Keratinocyte (primary cell): ENCODE measurements around the gene PRDM7. TPM values are rescaled to one million over a fixed set of nuclear protein-coding genes. Genes with fewer than 3 reads are reported as not detected.

Experiments used
- DNase-seq: peaks from one replicate; pipeline ENCODE4 v3.0.0-alpha.2; 2011; ENCODE audit warnings: low read depth, missing footprints, low spot score
- FAIRE-seq: peaks from 2 replicates; lab custom pipeline; 2011; peaks lifted over from hg19 to GRCh38; lab: Jason Lieb, UNC
- H2AFZ ChIP-seq: 2 replicates; pipeline ENCODE4 v1.6.0; 2012; ENCODE audit warnings: low read length, control low read depth, inconsistent platforms; ENCODE audit not compliant: control insufficient read depth
- H3K27ac ChIP-seq: 2 replicates; pipeline ENCODE4 v1.5.1; 2011; ENCODE audit warnings: low read length; ENCODE audit not compliant: control insufficient read depth, insufficient read depth
- H3K27me3 ChIP-seq: 3 replicates; pipeline ENCODE4 v1.6.0; 2011; ENCODE audit warnings: low read length; ENCODE audit not compliant: control insufficient read depth, insufficient read depth; ENCODE audit errors: extremely low read depth
- H3K36me3 ChIP-seq, 2 experiments: 2 replicates in 1 of 2; 3 replicates in 1 of 2; pipeline ENCODE4 v1.5.1; 2011; ENCODE audit warnings: low read length in 2 of 2, mild to moderate bottlenecking in 1 of 2; ENCODE audit not compliant: control insufficient read depth in 2 of 2, insufficient read depth in 2 of 2; ENCODE audit errors: extremely low read depth in 1 of 2
- H3K4me1 ChIP-seq: 3 replicates; pipeline ENCODE4 v1.5.1; 2011; ENCODE audit warnings: low read length; ENCODE audit not compliant: control insufficient read depth, insufficient read depth; ENCODE audit errors: extremely low read depth
- H3K4me2 ChIP-seq: 3 replicates; pipeline ENCODE4 v1.6.0; 2011; ENCODE audit warnings: low read depth, low read length; ENCODE audit not compliant: control insufficient read depth, insufficient read depth; ENCODE audit errors: extremely low read depth
- H3K4me3 ChIP-seq, 3 experiments: fragments of 200-600 bp in 1 of 3; sonication (generic) in 1 of 3; 2 replicates in 2 of 3; 3 replicates in 1 of 3; pipeline ENCODE4 v1.5.1; 2011 to 2016; ENCODE audit warnings: low read length in 3 of 3, mild to moderate bottlenecking in 3 of 3, control low read depth in 2 of 3, inconsistent platforms in 1 of 3, low read depth in 1 of 3, mixed read lengths in 1 of 3, mixed run types in 1 of 3, moderate library complexity in 1 of 3; ENCODE audit not compliant: control insufficient read depth in 2 of 3, insufficient read depth in 2 of 3; ENCODE audit errors: extremely low read depth in 1 of 3
- H3K79me2 ChIP-seq: 2 replicates; pipeline ENCODE4 v1.6.0; 2012; ENCODE audit warnings: low read length; ENCODE audit not compliant: control insufficient read depth, insufficient read depth
- H3K9ac ChIP-seq: 3 replicates; pipeline ENCODE4 v1.6.0; 2011; ENCODE audit warnings: low read length; ENCODE audit not compliant: control insufficient read depth, insufficient read depth; ENCODE audit errors: extremely low read depth
- H3K9me1 ChIP-seq: 3 replicates; pipeline ENCODE4 v1.6.0; 2011; ENCODE audit warnings: low read length; ENCODE audit not compliant: control insufficient read depth, insufficient read depth; ENCODE audit errors: extremely low read depth
- H3K9me3 ChIP-seq: 2 replicates; pipeline ENCODE4 v1.5.1; 2012; ENCODE audit warnings: low read depth, low read length; ENCODE audit not compliant: control insufficient read depth
- H4K20me1 ChIP-seq: 3 replicates; pipeline ENCODE4 v1.6.0; 2011; ENCODE audit warnings: low read length; ENCODE audit not compliant: control insufficient read depth, insufficient read depth; ENCODE audit errors: extremely low read depth
- CTCF ChIP-seq, 3 experiments: IDR thresholded peaks in 1 of 3; conservative IDR thresholded peaks in 1 of 3; optimal IDR thresholded peaks in 1 of 3; 2 replicates in 2 of 3; 3 replicates in 1 of 3; pipeline versions ENCODE3 to v1.5.1; 2011; ENCODE audit warnings: low read length in 3 of 3, mild to moderate bottlenecking in 3 of 3, moderate library complexity in 2 of 3, control low read depth in 1 of 3, inconsistent platforms in 1 of 3; ENCODE audit not compliant: insufficient read depth in 2 of 3; ENCODE audit errors: extremely low read depth in 1 of 3
- EZH2 ChIP-seq: IDR thresholded peaks from one replicate; pipeline ENCODE4 v1.6.1; 2012; ENCODE audit warnings: inconsistent platforms, mild to moderate bottlenecking, low read length, moderate library complexity
- dilution Hi-C: fragments of 300-500 bp; cut with MboI; formaldehyde crosslinking; loops from one replicate; pipeline ENCODE4 v1.7.0; 2020; ENCODE audit warnings: low sequenced_read_pairs; ENCODE audit not compliant: extremely low pct_ligation_motif_present
- polyA plus RNA-seq, 5 experiments: library from polyadenylated mRNA; depleted of rRNA in 3 of 5; stranded (reverse) in 3 of 5; stranded (forward) in 1 of 5; unstranded in 1 of 5; fragments of >200 nt; gene quantifications; 1 replicate in 1 of 5; 2 replicates in 3 of 5; 3 replicates in 1 of 5; pipeline versions ENCODE4 v1.2.1 to v1.2.3, GENCODE V29; 2011 to 2012; ENCODE audit warnings: missing spikeins in 2 of 5, low read depth in 1 of 5, low replicate concordance in 1 of 5

The PRDM7 gene
- polyA plus RNA-seq, 1 donor (not counting 4 experiments of a cell fraction or from before 2014, with no cell fraction given): not detected

- Histone ChIP-seq H3K36me3 (peaks cover 0 to 2% of the 10 kb centered on the region in 2 experiments), H3K4me3 (no peak overlapping the region), H3K9ac (no peak overlapping the region), H4K20me1 (peaks cover 3% of the 10 kb centered on the region), H3K4me1 (no peaks in the 10 kb centered on the region), H3K9me1 (no peaks in the 10 kb centered on the region), H3K27me3 (peaks cover 15% of the 10 kb centered on the region), H3K79me2 (no peaks in the 10 kb centered on the region), H2AFZ (no peak overlapping the region), H3K9me3 (no peaks in the 10 kb centered on the region), H3K4me2 (no peak overlapping the region), H3K27ac (no peak overlapping the region)
- TF ChIP-seq CTCF (optimal IDR thresholded peaks at IDR 0.05 in 1 of 3, IDR thresholded peaks at IDR 0.05 in 1 of 3, conservative IDR thresholded peaks at IDR 0.05 in 1 of 3; ENCODE audit: extremely low read depth in 1 of 3, insufficient read depth in 2 of 3, low read length in 3 of 3) (no peak), EZH2 (no peak)
- DNase-seq (no peak), FAIRE-seq (no peak)
- dilution Hi-C loops: no loop called here
Measured at GRCh38 chr16:90012991-90013745, 64.0 kb downstream of the PRDM7 start.

GRCh38 chr16:90011908-90012501, 65.1 kb downstream of the PRDM7 start:
- Histone ChIP-seq H3K9me3 (no peaks in the 10 kb centered on the region), H3K4me3 (no peak overlapping the region), H3K27me3 (peaks cover 9% of the 10 kb centered on the region), H3K9me1 (no peaks in the 10 kb centered on the region), H3K4me1 (no peaks in the 10 kb centered on the region), H3K27ac (no peak overlapping the region), H3K4me2 (no peak overlapping the region), H4K20me1 (peaks cover 3% of the 10 kb centered on the region), H2AFZ (no peak overlapping the region), H3K79me2 (no peaks in the 10 kb centered on the region), H3K36me3 (peaks cover 0 to 2% of the 10 kb centered on the region in 2 experiments), H3K9ac (no peak overlapping the region)
- TF ChIP-seq EZH2 (no peak), CTCF (optimal IDR thresholded peaks at IDR 0.05 in 1 of 3, IDR thresholded peaks at IDR 0.05 in 1 of 3, conservative IDR thresholded peaks at IDR 0.05 in 1 of 3; ENCODE audit: extremely low read depth in 1 of 3, insufficient read depth in 2 of 3, low read length in 3 of 3) (no peak)
- FAIRE-seq: no peak
- DNase-seq: no peak
- dilution Hi-C loops: no loop called here
